Stomach (tissue), 9 donors: ENCODE data around the gene MPP4. TPM values are rescaled to one million over a fixed set of nuclear protein-coding genes. Genes with fewer than 3 reads are reported as not detected.
A peak's percentile ranks its signal among the peaks of the same experiment; 100 is the strongest.

Experiments used
- DNase-seq, 2 donors: peaks; one replicate each; pipeline versions ENCODE4 v3.0.0 to v3.0.0-alpha.2; 2013 to 2019
- H3K27ac ChIP-seq, 5 donors: fragments of 200-600 bp in 4 of 5; sonication (generic) in 4 of 5; one replicate each; pipeline ENCODE4 v1.5.1; 2013 to 2019; ENCODE audit warnings: mild to moderate bottlenecking in 1 of 5, moderate library complexity in 1 of 5
- H3K27me3 ChIP-seq, 3 donors: fragments of 200-600 bp; sonication (generic); one replicate each; pipeline ENCODE4 v1.5.1; 2017 to 2019; ENCODE audit warnings: mixed run types in 1 of 3
- H3K36me3 ChIP-seq, 4 donors: fragments of 200-600 bp; sonication (generic); 1 replicate in 3 of 4; 2 replicates in 1 of 4; pipeline ENCODE4 v1.5.1; 2016 to 2019
- H3K4me1 ChIP-seq, 4 donors: fragments of 200-600 bp; sonication (generic); one replicate each; pipeline ENCODE4 v1.5.1; 2016 to 2019
- H3K4me3 ChIP-seq, 4 donors: fragments of 200-600 bp; sonication (generic) in 3 of 4; one replicate each; pipeline ENCODE4 v1.5.1; 2016 to 2019; ENCODE audit warnings: mild to moderate bottlenecking in 1 of 4
- H3K9me3 ChIP-seq, 4 donors: fragments of 200-600 bp; sonication (generic); one replicate each; pipeline ENCODE4 v1.5.1; 2016 to 2019
- CTCF ChIP-seq, 7 experiments: fragments of 450-650 bp in 4 of 7; fragments of 200-600 bp in 3 of 7; sonication (generic) in 3 of 7; IDR thresholded peaks; one replicate each; pipeline ENCODE4 v1.5.1; 2016 to 2019; ENCODE audit warnings: antibody characterized with exemption in 7 of 7, control low read depth in 2 of 7, mild to moderate bottlenecking in 1 of 7
- EP300 ChIP-seq: sonication (generic); formaldehyde crosslinking; IDR thresholded peaks from one replicate; pipeline ENCODE4 v1.6.1; 2017; ENCODE audit warnings: antibody characterized with exemption
- POLR2A ChIP-seq, 4 donors: fragments of 450-650 bp; IDR thresholded peaks; one replicate each; pipeline ENCODE4 v1.6.1; 2016; ENCODE audit warnings: antibody characterized with exemption in 4 of 4, control low read depth in 2 of 4, mild to moderate bottlenecking in 1 of 4, moderate library complexity in 1 of 4
- POLR2AphosphoS5 ChIP-seq, 3 donors: sonication (generic); formaldehyde crosslinking; IDR thresholded peaks; one replicate each; pipeline ENCODE4 v1.6.1; 2016; ENCODE audit warnings: antibody characterized with exemption in 3 of 3
- WGBS, 5 donors: extraction: QIAGEN DNeasy Blood & Tissue Kit in 3 of 5; methylation state at CpG; one replicate each; pipeline versions ENCODE4 v1.1.5 to v1.1.7; 2013 to 2018; 5-methylcytosine and 5-hydroxymethylcytosine counted together
- intact Hi-C: fragments of 100-400 bp; cut with DNase I; formaldehyde crosslinking; loops from one replicate; pipeline ENCODE4 v1.15.1; 2023; ENCODE audit warnings: low total_unique reads
- polyA plus RNA-seq, 3 donors: library from polyadenylated mRNA; stranded (reverse); fragments of 200-250 nt; gene quantifications; one replicate each; pipeline ENCODE4 v1.2.3, GENCODE V29; 2013
- total RNA-seq, 5 donors: library from RNA; depleted of rRNA; stranded (reverse); fragments of >200 nt; gene quantifications; one replicate each; pipeline versions ENCODE4 v1.1.0 to v1.2.3, GENCODE V29; 2014 to 2016
- donor health status: healthy with polysubstance abuse.
- donor health status: Bipolar disorder and iron deficiency.
- donor health status: healthy.

MPP4 gene
- total and polyA plus RNA-seq, 8 donors: 0.46 to 0.73 TPM; not detected in 6

GRCh38 chr2:201618744-201619662 lies 79.4 kb downstream of the MPP4 start:
- no peaks in the 10 kb centered on the region for H3K36me3 ChIP-seq
- no peaks in the 10 kb centered on the region for H3K27me3 ChIP-seq
- H3K27ac ChIP-seq: peak overlapping the region in 1 of 5 donors; percentile 2
- DNase-seq: peak; percentile 55 to 92
- H3K4me1 ChIP-seq: peaks cover 0 to 9% (median 6%) of the 10 kb centered on the region in 4 donors
- H3K4me3 ChIP-seq: peak overlapping the region in 1 of 4 donors; percentile 13
- intact Hi-C loops: no loop called here
- TF ChIP-seq EP300 (no peak), POLR2AphosphoS5 (IDR thresholded peaks at IDR 0.05) (peak in 2 of 3 donors; percentile 30 to 52), POLR2A (IDR thresholded peaks at IDR 0.05) (no peak), CTCF (IDR thresholded peaks at IDR 0.05) (peak in 2 of 7 experiments; percentile 10 to 34)
- 39 to 53% (median 41%) methylated on average over 38 to 39 of the region's 39 CpGs for WGBS, 5 donors
- H3K9me3 ChIP-seq: no peaks in the 10 kb centered on the region

- no peak overlapping the region for H3K27ac ChIP-seq
- 58 to 92% (median 74%) methylated on average over 1 of the region's 1 CpG for WGBS, 5 donors
Observed at GRCh38 chr2:201608021-201608420, 90.4 kb downstream of the MPP4 start.

GRCh38 chr2:201607568-201607967 lies 90.9 kb downstream of the MPP4 start:
- WGBS, 5 donors: 72 to 87% (median 76%) methylated on average over 2 of the region's 2 CpGs

More at GRCh38 chr2:201608021-201608420, 90.4 kb downstream of the MPP4 start:
- Histone ChIP-seq H3K4me3 (no peak overlapping the region), H3K9me3 (peaks cover 0 to 16% (median 2%) of the 10 kb centered on the region in 4 donors), H3K4me1 (no peaks in the 10 kb centered on the region), H3K36me3 (no peaks in the 10 kb centered on the region), H3K27me3 (no peaks in the 10 kb centered on the region)
- no peak for DNase-seq
- intact Hi-C loops: no loop called here
- TF ChIP-seq CTCF (IDR thresholded peaks at IDR 0.05) (no peak), POLR2AphosphoS5 (IDR thresholded peaks at IDR 0.05) (no peak), EP300 (no peak)

GRCh38 chr2:201600906-201601305 lies 97.5 kb downstream of the MPP4 start:
- no peak for DNase-seq
- WGBS, 5 donors: 61 to 82% (median 80%) methylated on average over 3 of the region's 3 CpGs
- Histone ChIP-seq H3K9me3 (peaks cover 0 to 12% (median 3%) of the 10 kb centered on the region in 4 donors), H3K4me3 (no peak overlapping the region), H3K4me1 (no peaks in the 10 kb centered on the region), H3K27me3 (no peaks in the 10 kb centered on the region), H3K36me3 (no peaks in the 10 kb centered on the region), H3K27ac (no peak overlapping the region)
- intact Hi-C loops: no loop called here
- no peak for TF ChIP-seq EP300
- TF ChIP-seq POLR2A (IDR thresholded peaks at IDR 0.05): no peak
- no peak for TF ChIP-seq POLR2AphosphoS5 (IDR thresholded peaks at IDR 0.05)
- no peak for TF ChIP-seq CTCF (IDR thresholded peaks at IDR 0.05)

More at GRCh38 chr2:201607568-201607967, 90.9 kb downstream of the MPP4 start:
- intact Hi-C loops: no loop called here
- Histone ChIP-seq H3K36me3 (no peaks in the 10 kb centered on the region), H3K9me3 (peaks cover 0 to 12% (median 2%) of the 10 kb centered on the region in 4 donors), H3K27ac (no peak overlapping the region), H3K27me3 (no peaks in the 10 kb centered on the region), H3K4me1 (no peaks in the 10 kb centered on the region), H3K4me3 (no peak overlapping the region)
- TF ChIP-seq EP300 (no peak), POLR2AphosphoS5 (IDR thresholded peaks at IDR 0.05) (no peak), POLR2A (IDR thresholded peaks at IDR 0.05) (no peak), CTCF (IDR thresholded peaks at IDR 0.05) (no peak)
- no peak for DNase-seq
